Heart left ventricle (tissue), 16 donors: Measurements from ENCODE around the gene SGK1. TPM values are rescaled to one million over a fixed set of nuclear protein-coding genes. Genes with fewer than 3 reads are reported as not detected.

Source experiments
- ATAC-seq, 4 donors: fragments of 200-7000 bp; cut with Tn5 transposase; one replicate each; pipeline ENCODE4 v1.9.1; 2020 to 2022; ENCODE audit warnings: moderate library complexity in 4 of 4, mild to moderate bottlenecking in 3 of 4, moderate number of reproducible peaks in 1 of 4
- DNase-seq, 5 donors: peaks; one replicate each; pipeline ENCODE4 v3.0.0-alpha.2; 2020
- H3K27ac ChIP-seq, 12 donors: fragments of 200-600 bp; sonication (generic) in 4 of 12; one replicate each; pipeline versions ENCODE4 v1.5.0 to v1.8.0; 2016 to 2022; ENCODE audit warnings: mild to moderate bottlenecking in 2 of 12
- H3K27me3 ChIP-seq, 9 donors: fragments of 200-600 bp; sonication (generic) in 2 of 9; one replicate each; pipeline versions ENCODE4 v1.5.1 to v1.8.0; 2016 to 2022; ENCODE audit warnings: mild to moderate bottlenecking in 3 of 9
- H3K36me3 ChIP-seq, 9 donors: fragments of 200-600 bp; sonication (generic) in 2 of 9; one replicate each; pipeline versions ENCODE4 v1.5.0 to v1.8.0; 2018 to 2022; ENCODE audit warnings: mild to moderate bottlenecking in 2 of 9
- H3K4me1 ChIP-seq, 12 donors: fragments of 200-600 bp; sonication (generic) in 4 of 12; one replicate each; pipeline versions ENCODE4 v1.5.0 to v1.8.0; 2016 to 2022; ENCODE audit warnings: mild to moderate bottlenecking in 3 of 12
- H3K4me3 ChIP-seq, 12 donors: fragments of 200-600 bp; sonication (generic) in 4 of 12; one replicate each; pipeline versions ENCODE4 v1.5.0 to v1.8.0; 2017 to 2022; ENCODE audit warnings: mild to moderate bottlenecking in 9 of 12, moderate library complexity in 4 of 12
- H3K9me3 ChIP-seq, 12 donors: fragments of 200-600 bp; sonication (generic) in 4 of 12; one replicate each; pipeline versions ENCODE4 v1.5.0 to v1.8.0; 2016 to 2022; ENCODE audit warnings: mild to moderate bottlenecking in 1 of 12
- POLR2A ChIP-seq, 2 donors: fragments of 450-650 bp; IDR thresholded peaks; one replicate each; pipeline ENCODE4 v1.6.1; 2017; ENCODE audit warnings: antibody characterized with exemption in 2 of 2, mild to moderate bottlenecking in 2 of 2, moderate library complexity in 2 of 2
- whole genome bisulfite sequencing, 4 donors: extraction: QIAGEN DNeasy Blood & Tissue Kit in 2 of 4; methylation state at CpG; one replicate each; pipeline versions ENCODE4 v1.1.5 to v1.1.7; 2013 to 2018; 5-methylcytosine and 5-hydroxymethylcytosine counted together
- intact Hi-C, 10 donors: fragments of 100-400 bp; cut with DNase I; formaldehyde crosslinking; loops; one replicate each; pipeline versions ENCODE4 v1.11.1 to v1.14.2; 2022
- polyA plus RNA-seq, 2 donors: library from polyadenylated mRNA; stranded (reverse); fragments of 200-250 nt; gene quantifications; one replicate each; pipeline ENCODE4 v1.2.3, GENCODE V29; 2013
- total RNA-seq, 9 donors: library from RNA; depleted of rRNA in 2 of 9; stranded (reverse); fragments of >200 nt in 2 of 9; fragmentation: NEBNext Ultra II Directional in 3 of 9; extraction: Animal tissue kit (Norgen Biotek cat#: 25700) in 3 of 9; gene quantifications; one replicate each; pipeline versions ENCODE4 v1.1.0 to v1.2.4, GENCODE V29; 2016 to 2023
- TF ChIP-seq, protein P1 (sequence below), 12 donors: fragments of 200-600 bp; sonication (generic) in 4 of 12; IDR thresholded peaks; one replicate each; pipeline versions ENCODE4 v1.5.0 to v1.8.0; 2018 to 2022; ENCODE audit warnings: antibody characterized with exemption in 12 of 12, mild to moderate bottlenecking in 5 of 12
- donor health status: ischemic (EF 13 %, LVEDD 7.1; RV severe dilation, severe dysfunction).
- donor health status: healthy with polysubstance abuse.
- donor health status: DM: no; HTN: yes; CAD: no.
- donor health status: DM: no; HTN: no; CAD: no.
- donor health status: ischemic (EF 25% LVEDD 6.9; RV normal size, moderate dysfunction).
- donor health status: ischemic (EF 25% LVEDD 5.7; RV mildly dilated, moderate dysfunction).
- donor health status: healthy.
- donor health status: DM: yes; HTN: yes; CAD: no.
- donor health status: ischemic (EF 35%, LVEDD 5.7; RV mildly dilated, moderate dysfunction).
- donor health status: nonischemic (EF 11% LVEDD 7.7; RV severe dilation, severe dysfunction).
- donor health status: DM: yes; HTN: yes; CAD: no.
- donor health status: PGD.
- donor health status: ischemic (EF 29% LVEDD 5.4; RV normal size, mild dysfunction).
- donor health status: nonischemic (EF 23%, LVEDD 6.1; RV moderate dilation, normal function).

SGK1 gene
- total and polyA plus RNA-seq, 11 donors, result 17.7 to 118 (median 56.7) TPM

DNA sequence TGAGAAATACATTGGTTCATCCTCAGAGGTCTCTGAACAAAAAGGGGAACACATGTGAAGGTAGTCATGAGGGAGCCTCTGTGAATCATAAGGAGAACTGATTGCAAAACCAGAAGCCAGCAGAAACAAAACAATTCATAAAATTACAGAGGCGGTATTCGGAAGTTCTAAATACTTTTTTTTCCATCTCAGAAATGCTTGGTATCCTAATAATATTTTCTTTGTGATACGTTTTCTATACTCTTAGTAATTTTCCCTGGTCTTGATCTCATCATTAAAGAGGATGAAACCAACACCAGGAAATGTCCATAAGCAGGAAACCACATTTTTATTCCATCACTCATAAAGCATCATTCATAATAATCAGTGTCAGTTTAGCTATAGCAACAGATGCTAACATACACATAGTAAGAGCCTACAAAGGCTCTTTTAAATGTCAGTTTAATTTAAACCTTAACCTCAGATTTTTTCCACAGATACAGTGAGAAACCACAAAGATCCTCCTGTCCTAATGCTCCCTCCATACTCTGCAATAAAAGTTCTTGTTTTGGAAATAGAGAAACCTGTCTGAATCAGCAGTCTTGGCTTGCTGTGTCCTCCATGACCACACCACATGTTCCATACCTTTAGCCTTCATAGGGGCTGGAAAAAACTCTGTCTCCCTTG, 29.2 kb downstream of the SGK1 start:
- H3K36me3 ChIP-seq, result no peaks in the 10 kb centered on the region
- ATAC-seq (peak in 3 of 4 donors; percentile 63 to 87 (median 72)), DNase-seq (no peak)
- intact Hi-C loops, result loop anchor here in 1 of 10 donors (5.0 kb wide), 1 partner anchor 36 kb away; no protein-coding TSS in a partner anchor
- H3K4me1 ChIP-seq, result peaks cover 0 to 25% (median 8%) of the 10 kb centered on the region in 12 donors
- peak overlapping the region in 8 of 12 donors; percentile 1 to 90 (median 40) for H3K27ac ChIP-seq
- no peaks in the 10 kb centered on the region for H3K9me3 ChIP-seq
- H3K4me3 ChIP-seq, result no peak overlapping the region
- TF ChIP-seq POLR2A (IDR thresholded peaks at IDR 0.05), result no peak
- TF ChIP-seq, protein P1, sequence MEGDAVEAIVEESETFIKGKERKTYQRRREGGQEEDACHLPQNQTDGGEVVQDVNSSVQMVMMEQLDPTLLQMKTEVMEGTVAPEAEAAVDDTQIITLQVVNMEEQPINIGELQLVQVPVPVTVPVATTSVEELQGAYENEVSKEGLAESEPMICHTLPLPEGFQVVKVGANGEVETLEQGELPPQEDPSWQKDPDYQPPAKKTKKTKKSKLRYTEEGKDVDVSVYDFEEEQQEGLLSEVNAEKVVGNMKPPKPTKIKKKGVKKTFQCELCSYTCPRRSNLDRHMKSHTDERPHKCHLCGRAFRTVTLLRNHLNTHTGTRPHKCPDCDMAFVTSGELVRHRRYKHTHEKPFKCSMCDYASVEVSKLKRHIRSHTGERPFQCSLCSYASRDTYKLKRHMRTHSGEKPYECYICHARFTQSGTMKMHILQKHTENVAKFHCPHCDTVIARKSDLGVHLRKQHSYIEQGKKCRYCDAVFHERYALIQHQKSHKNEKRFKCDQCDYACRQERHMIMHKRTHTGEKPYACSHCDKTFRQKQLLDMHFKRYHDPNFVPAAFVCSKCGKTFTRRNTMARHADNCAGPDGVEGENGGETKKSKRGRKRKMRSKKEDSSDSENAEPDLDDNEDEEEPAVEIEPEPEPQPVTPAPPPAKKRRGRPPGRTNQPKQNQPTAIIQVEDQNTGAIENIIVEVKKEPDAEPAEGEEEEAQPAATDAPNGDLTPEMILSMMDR (IDR thresholded peaks at IDR 0.05), result no peak
- WGBS, 4 donors, result 40 to 53% (median 44%) methylated on average over 3 of the region's 3 CpGs
- H3K27me3 ChIP-seq, result no peaks in the 10 kb centered on the region

- no peak for DNase-seq
- H3K4me3 ChIP-seq, result no peak overlapping the region
- no peaks in the 10 kb centered on the region for H3K27me3 ChIP-seq
- 69 to 79% (median 77%) methylated on average over 2 of the region's 2 CpGs for WGBS, 4 donors
- intact Hi-C loops, result loop anchor here in 1 of 10 donors (5.0 kb wide), 1 partner anchor 36 kb away; no protein-coding TSS in a partner anchor
- ATAC-seq, result peak in 1 of 4 donors; percentile 18
- no peaks in the 10 kb centered on the region for H3K36me3 ChIP-seq
- H3K4me1 ChIP-seq, result peaks cover 0 to 25% (median 8%) of the 10 kb centered on the region in 12 donors
- TF ChIP-seq POLR2A (IDR thresholded peaks at IDR 0.05), result no peak
- TF ChIP-seq, protein P1 (IDR thresholded peaks at IDR 0.05), result no peak
- H3K9me3 ChIP-seq, result no peaks in the 10 kb centered on the region
- H3K27ac ChIP-seq, result peak overlapping the region in 7 of 12 donors; percentile 1 to 90 (median 44)
Observed at GRCh38 chr6:134287859-134288537, 29.9 kb downstream of the SGK1 start.

DNA sequence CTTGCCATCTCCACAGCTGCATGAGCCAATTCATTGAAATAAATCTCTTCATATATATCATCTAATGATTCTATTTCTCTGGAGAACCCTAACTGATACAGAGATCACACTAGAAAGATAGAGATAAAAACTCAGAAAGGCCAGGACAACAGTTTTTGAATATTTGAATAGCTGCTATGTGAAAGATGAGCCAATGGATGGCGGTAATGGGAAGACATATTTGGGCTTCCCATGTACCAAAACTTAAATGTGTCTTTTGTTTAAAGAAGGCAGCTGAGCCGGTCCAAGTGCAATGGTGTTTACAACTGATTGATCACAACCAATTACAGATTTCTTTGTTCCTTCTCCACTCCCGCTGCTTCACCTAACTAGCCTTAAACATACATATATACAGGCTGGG, 35.1 kb downstream of the SGK1 start:
- intact Hi-C loops, result no loop called here
- no peaks in the 10 kb centered on the region for H3K36me3 ChIP-seq
- ATAC-seq (no peak), DNase-seq (no peak)
- WGBS, 4 donors, result 94 to 97% (median 95%) methylated on average over 3 of the region's 3 CpGs
- H3K27me3 ChIP-seq, result no peaks in the 10 kb centered on the region
- no peak overlapping the region for H3K27ac ChIP-seq
- H3K9me3 ChIP-seq, result no peaks in the 10 kb centered on the region
- TF ChIP-seq, protein P1 (IDR thresholded peaks at IDR 0.05), result no peak
- no peak for TF ChIP-seq POLR2A (IDR thresholded peaks at IDR 0.05)
- H3K4me3 ChIP-seq, result no peak overlapping the region
- peaks cover 0 to 11% (median 0%) of the 10 kb centered on the region in 12 donors for H3K4me1 ChIP-seq

DNA sequence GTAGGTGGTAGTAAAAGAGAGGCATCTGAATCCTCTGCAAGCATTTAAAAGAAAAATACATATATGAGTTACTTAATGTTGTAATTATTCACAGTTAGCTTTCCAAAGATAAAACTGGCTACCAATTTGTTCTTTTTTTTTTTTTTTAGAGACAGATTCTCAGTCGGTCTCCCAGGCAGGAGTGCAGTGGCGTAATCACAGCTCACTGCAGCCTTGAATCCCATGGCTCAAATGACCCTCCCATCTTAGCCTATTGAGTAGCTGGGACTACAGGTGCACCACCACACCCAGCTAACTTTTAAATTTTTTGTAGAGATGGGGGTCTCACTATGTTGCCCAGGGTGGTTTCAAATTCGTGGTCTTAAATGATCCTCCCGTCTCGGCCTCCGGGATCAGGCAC, 36.5 kb downstream of the SGK1 start:
- peaks cover 0 to 21% (median 0%) of the 10 kb centered on the region in 12 donors for H3K4me1 ChIP-seq
- TF ChIP-seq POLR2A (IDR thresholded peaks at IDR 0.05), result no peak
- TF ChIP-seq, protein P1 (IDR thresholded peaks at IDR 0.05), result no peak
- DNase-seq (no peak), ATAC-seq (no peak)
- no peaks in the 10 kb centered on the region for H3K27me3 ChIP-seq
- H3K36me3 ChIP-seq, result no peaks in the 10 kb centered on the region
- intact Hi-C loops, result no loop called here
- no peak overlapping the region for H3K27ac ChIP-seq
- no peaks in the 10 kb centered on the region for H3K9me3 ChIP-seq
- WGBS, 4 donors, result 94 to 99% (median 98%) methylated on average over 6 of the region's 6 CpGs
- no peak overlapping the region for H3K4me3 ChIP-seq
